Activated T-cell treated with anti-CD3 and anti-CD28 coated beads, Interleukin-2, amount 50 U/mL, for 4 hours (primary cell): ENCODE results near the gene KRT78. TPM values are rescaled to one million over a fixed set of nuclear protein-coding genes. Genes with fewer than 3 reads are reported as not detected.

ENCODE experiments used
- ATAC-seq, 2 donors: fragments of 200-7000 bp; cut with Tn5 transposase; one replicate each; pipeline ENCODE4 v1.10.0; 2021
- DNase-seq: peaks from one replicate; pipeline ENCODE4 v3.0.0-alpha.2; 2020
- H3K27me3 Mint-ChIP-seq: one replicate; pipeline ENCODE4 v1.8.0; 2021; ENCODE audit warnings: low read depth, mixed read lengths
- H3K36me3 Mint-ChIP-seq: one replicate; pipeline ENCODE4 v1.8.0; 2022; ENCODE audit warnings: mixed read lengths; ENCODE audit not compliant: insufficient read depth
- H3K4me1 Mint-ChIP-seq: one replicate; pipeline ENCODE4 v1.8.0; 2021; ENCODE audit warnings: low read depth, mixed read lengths
- H3K4me3 Mint-ChIP-seq: one replicate; pipeline ENCODE4 v1.8.0; 2021; ENCODE audit warnings: mild to moderate bottlenecking, moderate library complexity, mixed read lengths
- H3K9me3 Mint-ChIP-seq: one replicate; pipeline ENCODE4 v1.8.0; 2021; ENCODE audit warnings: mixed read lengths
- total RNA-seq, 3 donors: library from RNA; stranded (reverse); gene quantifications; one replicate each; pipeline ENCODE4 v1.2.1, GENCODE V29; 2021

The KRT78 gene
- total RNA-seq, 3 donors from 2014 or later: not detected

DNA sequence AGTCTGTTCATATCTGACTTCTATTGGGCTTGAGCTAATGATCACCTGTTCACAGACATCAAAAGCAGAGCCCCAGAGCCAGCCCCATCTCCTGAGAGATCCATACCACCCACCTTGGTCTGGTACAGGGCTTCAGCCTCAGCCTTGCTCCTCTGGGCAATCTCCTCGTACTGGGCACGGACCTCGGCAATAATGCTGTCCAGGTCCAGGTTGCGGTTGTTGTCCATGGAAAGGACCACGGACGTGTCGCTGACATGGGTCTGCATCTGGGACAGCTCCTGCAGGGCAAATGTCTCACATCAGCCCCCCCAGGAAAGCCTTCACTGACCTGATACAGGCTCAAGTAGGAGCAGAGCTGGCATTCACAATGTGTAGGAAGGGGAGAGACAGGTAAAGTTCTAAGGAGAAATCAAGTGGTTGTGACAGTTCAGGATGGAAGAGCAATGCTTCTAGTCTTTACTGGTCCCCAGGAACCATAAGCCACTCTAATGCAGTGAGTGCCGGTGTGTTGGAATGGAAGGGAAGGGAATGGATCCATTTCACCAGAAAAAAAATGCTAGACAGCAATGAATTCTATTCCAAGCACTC lies 40.1 kb downstream of the KRT78 start:
- Mint-ChIP-seq H3K9me3 (no peaks in the 10 kb centered on the region), H3K27me3 (peaks cover 2% of the 10 kb centered on the region), H3K4me3 (no peak overlapping the region), H3K4me1 (no peaks in the 10 kb centered on the region), H3K36me3 (no peaks in the 10 kb centered on the region)
- no peak for ATAC-seq
- DNase-seq: no peak

DNA sequence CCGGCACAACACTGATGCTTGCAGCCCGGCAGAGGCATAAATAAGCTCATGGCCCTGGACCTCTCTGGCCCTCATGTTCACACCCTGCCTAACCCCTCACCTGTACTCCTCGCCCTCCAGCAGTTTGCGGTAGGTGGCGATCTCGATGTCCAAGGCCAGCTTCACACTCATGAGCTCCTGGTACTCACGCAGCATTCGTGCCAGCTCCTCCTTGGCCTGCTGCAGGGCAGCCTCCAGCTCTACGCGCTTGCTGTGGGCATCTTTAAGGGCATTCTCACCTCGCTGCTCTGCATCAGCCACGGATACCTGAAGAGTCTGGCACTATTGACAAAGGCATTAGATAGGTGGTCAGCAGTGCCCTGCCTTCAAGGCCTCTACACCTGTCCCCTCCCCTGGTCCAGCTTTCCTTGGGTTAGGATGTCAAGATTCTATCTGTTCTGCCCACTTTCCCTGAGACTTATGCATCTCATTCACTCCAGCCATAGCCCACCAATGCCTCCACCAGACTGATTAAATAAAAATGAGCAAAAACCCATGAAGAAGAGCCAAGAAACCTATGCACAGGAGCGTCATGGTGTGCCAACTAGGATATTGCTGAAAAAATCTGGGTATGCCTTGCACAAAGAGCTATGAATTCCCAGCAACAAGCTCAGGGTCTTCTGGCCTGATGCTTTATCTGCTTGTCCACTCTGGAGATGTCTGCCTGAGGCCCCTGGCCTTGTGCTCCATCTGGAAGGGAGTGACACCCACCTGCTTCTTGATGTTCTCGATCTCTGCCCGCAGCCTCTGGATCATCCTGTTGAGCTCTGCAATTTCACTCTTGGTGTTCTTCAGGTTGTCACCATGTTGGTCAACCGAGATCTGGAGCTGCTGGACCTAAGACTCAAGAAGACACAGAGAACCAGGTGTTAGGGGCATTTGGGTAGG lies 41.0 kb downstream of the KRT78 start:
- H3K4me3 Mint-ChIP-seq: no peak overlapping the region
- no peaks in the 10 kb centered on the region for H3K9me3 Mint-ChIP-seq
- no peak for DNase-seq
- ATAC-seq: no peak
- H3K36me3 Mint-ChIP-seq: no peaks in the 10 kb centered on the region
- H3K27me3 Mint-ChIP-seq: peaks cover 2% of the 10 kb centered on the region
- no peaks in the 10 kb centered on the region for H3K4me1 Mint-ChIP-seq

DNA sequence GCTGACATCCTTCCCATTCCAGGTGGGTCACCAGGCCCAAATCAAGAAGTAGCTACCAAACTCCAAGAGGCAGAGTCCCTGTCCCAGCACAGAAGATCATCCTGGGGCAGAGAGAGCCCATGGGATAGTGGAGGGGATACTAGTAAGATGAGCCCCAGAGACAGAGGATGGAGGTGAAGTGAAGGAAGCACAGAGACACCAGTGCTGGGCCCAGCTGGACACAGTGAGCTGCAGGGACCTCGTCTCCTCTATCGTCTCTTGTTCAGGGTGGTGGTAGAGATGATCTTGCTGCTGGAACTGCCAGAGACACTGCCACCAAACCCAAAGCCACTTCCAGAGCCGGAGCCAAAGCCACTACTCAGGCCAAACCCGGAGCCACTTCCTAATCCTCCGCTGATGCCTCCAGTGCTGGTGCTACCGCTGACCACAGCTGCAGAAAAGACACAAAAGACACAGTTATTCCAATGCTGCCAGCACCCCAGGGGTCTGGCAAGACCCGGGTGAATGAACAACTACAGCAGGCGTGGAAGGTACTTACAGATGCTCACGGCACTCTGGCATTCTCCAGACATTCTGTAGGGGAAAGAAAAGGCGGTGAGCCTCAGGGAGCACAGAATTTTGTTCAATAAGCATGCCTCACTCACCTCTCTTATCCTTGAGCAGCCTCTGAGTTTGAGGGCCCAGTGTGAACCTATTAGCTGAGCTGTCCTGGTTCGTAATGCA lies 41.8 kb downstream of the KRT78 start:
- Mint-ChIP-seq H3K36me3 (no peaks in the 10 kb centered on the region), H3K9me3 (no peaks in the 10 kb centered on the region), H3K4me3 (no peak overlapping the region), H3K27me3 (peaks cover 2% of the 10 kb centered on the region), H3K4me1 (no peaks in the 10 kb centered on the region)
- ATAC-seq (no peak), DNase-seq (no peak)

DNA sequence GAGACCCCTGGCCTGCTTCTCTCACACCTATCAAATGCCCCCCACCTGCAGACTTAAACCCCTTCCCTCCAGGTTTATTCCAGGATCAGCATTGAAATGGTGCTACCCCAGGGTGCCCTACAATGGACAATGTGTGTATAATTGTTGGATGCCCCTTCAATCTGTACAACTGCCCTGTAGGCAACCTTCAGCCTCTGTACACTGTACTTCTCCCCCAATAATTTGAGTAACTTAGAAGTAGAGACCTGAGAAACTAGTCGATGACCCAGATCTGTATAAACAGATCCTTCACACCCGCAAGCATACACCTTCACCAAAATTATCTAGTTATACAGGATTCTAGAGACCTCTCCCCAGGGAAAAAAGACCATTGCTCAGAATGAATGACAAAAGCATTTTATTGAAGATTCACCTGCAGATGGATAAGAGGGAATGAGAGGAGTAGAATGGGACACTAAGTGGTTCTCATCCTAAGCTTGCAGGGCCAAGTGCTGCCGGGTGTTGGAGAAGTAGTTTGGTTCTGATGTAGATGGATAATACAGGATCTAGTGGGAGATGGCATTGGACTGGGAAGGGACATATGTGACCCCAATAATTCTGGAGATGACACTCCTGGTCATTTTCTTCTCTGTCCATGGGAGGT lies 42.5 kb downstream of the KRT78 start:
- no peaks in the 10 kb centered on the region for H3K36me3 Mint-ChIP-seq
- DNase-seq (no peak), ATAC-seq (no peak)
- no peaks in the 10 kb centered on the region for H3K9me3 Mint-ChIP-seq
- no peaks in the 10 kb centered on the region for H3K4me1 Mint-ChIP-seq
- H3K27me3 Mint-ChIP-seq: peaks cover 2% of the 10 kb centered on the region
- no peak overlapping the region for H3K4me3 Mint-ChIP-seq

DNA sequence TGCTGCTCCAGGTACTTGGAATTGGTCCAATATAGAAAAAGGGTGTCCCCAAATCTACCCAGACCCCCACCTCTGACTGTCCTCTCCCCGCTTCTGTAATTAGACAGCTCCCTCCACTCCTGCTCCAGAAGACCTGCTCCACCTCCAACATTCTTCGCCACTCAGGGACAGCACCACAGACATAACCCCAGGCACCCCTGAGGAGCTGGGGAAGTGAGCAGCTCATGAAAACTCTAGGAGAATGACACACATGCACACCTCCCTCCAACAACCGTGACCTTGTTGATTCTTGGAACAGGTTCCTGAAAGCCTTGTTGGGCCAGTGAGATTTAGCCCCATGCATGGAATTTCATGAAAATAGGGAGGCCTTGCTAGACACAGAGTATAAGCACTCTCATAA lies 43.1 kb downstream of the KRT78 start:
- DNase-seq (no peak), ATAC-seq (no peak)
- H3K9me3 Mint-ChIP-seq: no peaks in the 10 kb centered on the region
- H3K27me3 Mint-ChIP-seq: peaks cover 2% of the 10 kb centered on the region
- H3K4me1 Mint-ChIP-seq: no peaks in the 10 kb centered on the region
- H3K4me3 Mint-ChIP-seq: no peak overlapping the region
- H3K36me3 Mint-ChIP-seq: no peaks in the 10 kb centered on the region

DNA sequence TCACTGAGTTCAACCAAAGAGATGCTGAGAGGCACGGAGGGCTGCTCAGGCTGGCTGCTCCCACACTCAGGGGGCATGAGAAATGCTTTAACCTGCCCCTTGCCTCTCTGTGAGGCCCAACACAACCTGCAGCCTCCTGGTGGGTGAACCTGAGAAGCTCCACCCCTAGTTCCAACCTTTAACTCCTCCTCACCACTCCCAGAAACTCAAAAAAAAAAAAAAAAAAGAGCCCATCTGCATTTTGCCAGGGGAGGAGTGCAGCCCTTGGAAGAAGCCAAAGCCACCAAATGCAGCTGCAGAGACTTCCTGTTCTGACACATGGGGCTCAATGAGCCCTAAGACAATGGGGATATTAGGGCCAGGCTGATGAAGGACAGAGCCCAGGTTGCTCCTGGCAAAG lies 43.8 kb downstream of the KRT78 start:
- ATAC-seq (no peak), DNase-seq (no peak)
- no peaks in the 10 kb centered on the region for H3K36me3 Mint-ChIP-seq

DNA sequence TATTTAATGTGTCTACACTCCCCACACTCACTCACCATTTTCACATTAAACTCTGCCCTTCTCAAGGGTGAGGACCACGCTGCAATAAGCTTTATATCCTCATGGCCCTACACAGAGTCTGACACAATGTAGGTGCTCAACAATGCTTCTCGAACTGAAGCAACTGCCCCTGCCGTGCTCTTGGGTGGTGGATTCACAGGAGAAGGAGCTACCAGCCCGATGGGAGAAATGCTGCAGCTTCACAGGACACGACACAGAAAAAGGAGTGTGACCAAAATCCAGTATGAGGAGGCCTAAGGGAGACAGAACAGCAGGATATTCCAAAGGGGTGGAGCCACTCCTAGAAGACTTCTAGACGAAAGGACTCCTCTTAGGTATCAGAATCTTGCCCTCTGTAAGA lies 46.4 kb downstream of the KRT78 start:
- no peak for DNase-seq
- Mint-ChIP-seq H3K36me3 (no peaks in the 10 kb centered on the region), H3K9me3 (no peaks in the 10 kb centered on the region), H3K4me3 (no peak overlapping the region), H3K4me1 (no peaks in the 10 kb centered on the region), H3K27me3 (peaks cover 2% of the 10 kb centered on the region)
- no peak for ATAC-seq

More for the DNA sequence above, 43.8 kb downstream of the KRT78 start:
- H3K4me1 Mint-ChIP-seq: no peaks in the 10 kb centered on the region
- H3K27me3 Mint-ChIP-seq: peaks cover 2% of the 10 kb centered on the region
- no peak overlapping the region for H3K4me3 Mint-ChIP-seq
- H3K9me3 Mint-ChIP-seq: no peaks in the 10 kb centered on the region

DNA sequence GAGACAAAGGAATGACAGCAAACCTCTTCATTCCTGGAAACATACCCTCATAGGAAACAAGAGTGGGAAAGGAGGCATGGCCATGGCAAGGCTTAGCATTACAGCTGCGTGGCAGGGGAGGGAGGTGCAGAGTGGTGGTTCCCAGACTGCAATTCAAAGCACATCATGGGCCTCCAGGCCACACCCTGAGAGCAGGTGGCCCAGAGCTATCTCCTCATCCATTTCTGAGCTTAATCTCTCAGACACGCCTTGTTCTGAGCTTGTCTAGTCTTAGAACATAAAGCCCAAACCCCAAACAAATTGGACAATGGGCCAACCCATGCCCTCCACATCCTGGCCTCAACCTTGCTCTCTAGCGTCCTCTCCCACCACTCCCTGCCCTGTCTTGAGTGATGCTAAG lies 47.0 kb downstream of the KRT78 start:
- H3K36me3 Mint-ChIP-seq: no peaks in the 10 kb centered on the region
- ATAC-seq (no peak), DNase-seq (no peak)
- no peaks in the 10 kb centered on the region for H3K9me3 Mint-ChIP-seq
- H3K27me3 Mint-ChIP-seq: peaks cover 2% of the 10 kb centered on the region
- no peaks in the 10 kb centered on the region for H3K4me1 Mint-ChIP-seq
- no peak overlapping the region for H3K4me3 Mint-ChIP-seq

DNA sequence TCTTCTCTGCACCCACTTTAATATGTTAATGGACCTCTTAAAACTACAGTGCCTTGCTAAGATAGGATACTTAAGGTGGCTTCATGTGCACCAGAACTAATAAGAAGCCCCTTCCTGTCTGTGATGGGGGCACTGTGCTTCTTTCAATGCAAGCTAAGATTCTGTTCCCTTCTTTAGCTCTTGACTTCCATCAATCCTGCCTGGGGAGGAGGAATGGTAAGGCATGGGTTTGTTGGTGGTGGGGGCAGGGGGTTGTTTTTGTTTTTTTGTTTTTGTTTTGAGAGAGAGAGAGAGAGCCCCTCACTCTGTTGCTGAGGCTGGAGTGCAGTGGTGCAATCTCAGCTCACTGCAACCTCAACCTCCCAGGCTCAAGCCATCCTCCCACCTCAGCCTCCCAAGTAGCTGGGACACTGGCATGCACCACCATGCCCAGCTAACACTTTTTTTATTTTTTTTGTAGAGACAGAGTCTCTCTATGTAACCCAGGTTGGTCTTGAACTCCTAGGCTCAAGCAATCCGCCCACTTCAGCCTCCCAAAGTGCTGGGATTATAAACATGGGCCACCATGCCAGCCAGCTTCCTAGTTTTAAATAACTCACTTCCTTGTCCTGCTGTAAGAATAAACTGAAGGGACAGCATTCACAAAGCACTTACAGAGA lies 48.4 kb downstream of the KRT78 start:
- Mint-ChIP-seq H3K9me3 (no peaks in the 10 kb centered on the region), H3K4me3 (no peak overlapping the region), H3K36me3 (no peaks in the 10 kb centered on the region), H3K27me3 (no peaks in the 10 kb centered on the region), H3K4me1 (no peaks in the 10 kb centered on the region)
- no peak for DNase-seq
- ATAC-seq: no peak

DNA sequence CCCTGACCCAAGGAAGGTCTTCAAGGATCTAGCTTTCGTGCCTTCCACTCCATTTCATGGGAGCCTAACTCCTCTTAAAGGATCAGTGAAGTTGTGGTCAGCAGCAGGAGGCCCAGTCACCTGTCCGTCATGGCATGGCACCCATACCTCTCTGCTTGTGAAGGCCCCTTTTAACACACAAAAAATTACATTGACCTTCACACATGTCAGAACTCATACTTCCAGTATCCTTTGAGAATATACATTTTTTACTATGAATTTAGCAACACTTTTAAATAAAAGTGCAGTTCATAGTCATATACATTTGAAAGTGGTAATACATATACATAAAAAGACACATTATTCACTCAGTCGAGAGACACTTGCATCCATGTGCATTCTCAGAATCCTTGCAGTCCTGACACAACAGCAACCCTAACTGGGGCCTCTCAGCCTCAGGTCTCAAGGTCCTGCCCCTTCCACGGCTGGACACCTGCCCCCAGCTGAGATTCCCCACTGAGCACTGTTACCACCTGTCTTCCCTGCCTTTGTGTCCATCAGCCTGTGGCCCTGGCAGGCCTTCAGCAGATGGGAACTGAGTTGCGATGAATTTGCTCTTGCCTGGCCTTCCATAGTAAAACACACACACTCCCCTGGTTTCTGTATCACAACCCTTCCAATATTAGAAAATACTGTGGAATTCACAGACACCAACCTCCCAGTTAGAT lies 49.1 kb downstream of the KRT78 start:
- no peak for ATAC-seq
- no peaks in the 10 kb centered on the region for H3K36me3 Mint-ChIP-seq
- no peak overlapping the region for H3K4me3 Mint-ChIP-seq
- H3K27me3 Mint-ChIP-seq: no peaks in the 10 kb centered on the region
- no peaks in the 10 kb centered on the region for H3K9me3 Mint-ChIP-seq
- no peaks in the 10 kb centered on the region for H3K4me1 Mint-ChIP-seq
- DNase-seq: no peak

DNA sequence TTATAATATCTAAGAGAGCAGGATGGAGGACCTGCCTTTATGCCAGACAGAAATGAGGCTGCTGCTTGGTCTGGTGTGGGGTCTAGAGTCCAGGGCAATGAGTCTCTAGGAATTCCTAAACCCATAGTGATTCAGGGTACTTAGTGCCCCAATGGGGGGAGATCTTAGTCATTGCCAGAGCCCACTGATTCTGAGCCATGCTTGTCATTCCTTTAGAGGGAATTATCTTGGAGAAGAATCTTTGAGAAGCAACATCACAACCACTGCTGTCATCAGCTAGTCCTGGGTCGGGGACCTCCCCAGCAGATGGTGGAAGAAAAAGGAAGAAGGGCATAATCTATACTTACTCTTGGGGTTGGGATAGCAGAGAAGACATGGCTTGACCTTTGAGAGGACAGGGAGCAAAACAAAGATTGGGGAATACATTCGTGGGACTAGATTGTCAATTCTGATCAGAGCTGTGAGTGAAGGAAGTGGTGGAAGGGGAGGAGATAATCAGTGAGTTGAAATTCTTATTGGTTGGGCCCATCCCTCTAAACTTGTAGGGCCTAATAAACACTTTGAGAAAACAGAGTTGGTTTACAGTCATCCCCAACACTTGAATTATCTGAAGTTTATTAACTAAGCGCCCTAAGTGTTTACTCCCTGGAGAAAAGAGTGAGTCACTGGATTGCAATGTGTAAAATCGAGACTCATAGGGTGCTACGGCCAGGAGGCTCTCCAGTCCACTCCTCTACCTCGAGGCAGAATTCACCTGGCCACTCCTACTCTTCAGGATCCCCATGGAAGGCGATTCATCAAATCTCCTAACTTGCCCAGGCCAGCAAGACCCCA lies 49.9 kb downstream of the KRT78 start:
- Mint-ChIP-seq H3K36me3 (no peaks in the 10 kb centered on the region), H3K4me1 (no peaks in the 10 kb centered on the region), H3K9me3 (no peaks in the 10 kb centered on the region), H3K27me3 (no peaks in the 10 kb centered on the region), H3K4me3 (no peak overlapping the region)
- ATAC-seq: no peak
- DNase-seq: no peak

DNA sequence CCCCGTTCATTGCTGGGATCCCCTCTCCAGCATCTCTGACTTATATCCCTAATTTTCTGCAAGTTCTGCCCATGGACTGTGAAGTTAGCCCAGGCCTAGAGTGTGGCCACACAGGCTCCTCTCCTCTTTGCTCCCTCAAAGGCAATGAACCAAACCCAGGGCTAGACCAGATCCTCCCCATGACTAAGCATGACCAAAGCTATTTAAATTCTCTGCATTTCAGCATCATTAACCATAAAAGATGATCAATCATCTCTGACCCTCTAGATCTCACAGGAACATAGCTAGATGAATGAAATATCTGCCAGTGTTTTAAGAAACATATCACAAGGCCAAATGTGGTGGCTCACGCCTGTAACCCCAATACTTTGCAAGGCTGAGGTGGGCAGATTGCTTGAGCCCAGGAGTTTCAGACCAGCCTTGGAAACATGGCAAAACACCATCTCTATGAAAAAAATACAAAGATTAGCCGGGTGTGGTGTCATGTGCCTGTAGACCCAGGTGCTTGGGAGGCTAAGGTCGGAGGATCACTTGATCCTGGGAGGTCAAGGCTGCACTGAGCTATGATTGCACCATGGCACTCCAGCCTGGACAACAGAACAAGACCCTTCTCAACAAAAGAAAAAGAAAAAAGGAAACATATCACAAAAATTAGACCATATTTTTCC lies 50.7 kb downstream of the KRT78 start:
- H3K4me3 Mint-ChIP-seq: no peak overlapping the region
- no peaks in the 10 kb centered on the region for H3K27me3 Mint-ChIP-seq
- H3K9me3 Mint-ChIP-seq: no peaks in the 10 kb centered on the region
- DNase-seq (no peak), ATAC-seq (no peak)
- H3K4me1 Mint-ChIP-seq: no peaks in the 10 kb centered on the region
- no peaks in the 10 kb centered on the region for H3K36me3 Mint-ChIP-seq
